OCI-LY7 (cell line): ENCODE data around the gene CAMKK1.

Experiments
- EZH2phosphoT487 ChIP-seq: fragments of 200-600 bp; sonication (generic); IDR thresholded peaks from 2 replicates; pipeline ENCODE4 v1.6.1; 2018; ENCODE audit warnings: low read depth, borderline replicate concordance, mild to moderate bottlenecking, mixed run types, antibody characterized with exemption, low read length, moderate library complexity, mixed read lengths
- TF ChIP-seq, protein P1 (sequence below): fragments of 200-600 bp; sonication (generic); conservative IDR thresholded peaks from 2 replicates; pipeline ENCODE4 v1.5.1; 2014; ENCODE audit warnings: mild to moderate bottlenecking, antibody characterized with exemption, low read length, moderate library complexity, mixed read lengths

DNA sequence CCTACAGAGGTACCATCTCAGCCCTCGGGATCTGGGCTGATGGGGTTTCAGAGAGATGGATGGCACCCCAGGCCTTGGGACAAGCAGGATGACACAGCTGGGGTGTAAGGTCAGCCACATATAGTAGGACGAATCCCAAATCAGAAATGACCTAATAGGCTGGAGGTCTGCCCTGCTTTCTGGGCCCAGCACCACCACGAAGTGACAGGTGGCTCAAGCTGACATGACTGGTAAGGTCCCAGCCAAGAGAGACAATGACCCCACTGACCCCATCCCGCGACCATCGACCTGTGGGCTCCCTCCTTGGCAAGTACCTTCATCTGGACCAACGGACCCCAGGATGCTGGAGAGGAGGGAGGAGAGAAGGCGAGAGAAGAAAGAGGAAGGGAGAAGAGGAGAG lies 15.6 kb downstream of the CAMKK1 start:
- TF ChIP-seq, protein P1, sequence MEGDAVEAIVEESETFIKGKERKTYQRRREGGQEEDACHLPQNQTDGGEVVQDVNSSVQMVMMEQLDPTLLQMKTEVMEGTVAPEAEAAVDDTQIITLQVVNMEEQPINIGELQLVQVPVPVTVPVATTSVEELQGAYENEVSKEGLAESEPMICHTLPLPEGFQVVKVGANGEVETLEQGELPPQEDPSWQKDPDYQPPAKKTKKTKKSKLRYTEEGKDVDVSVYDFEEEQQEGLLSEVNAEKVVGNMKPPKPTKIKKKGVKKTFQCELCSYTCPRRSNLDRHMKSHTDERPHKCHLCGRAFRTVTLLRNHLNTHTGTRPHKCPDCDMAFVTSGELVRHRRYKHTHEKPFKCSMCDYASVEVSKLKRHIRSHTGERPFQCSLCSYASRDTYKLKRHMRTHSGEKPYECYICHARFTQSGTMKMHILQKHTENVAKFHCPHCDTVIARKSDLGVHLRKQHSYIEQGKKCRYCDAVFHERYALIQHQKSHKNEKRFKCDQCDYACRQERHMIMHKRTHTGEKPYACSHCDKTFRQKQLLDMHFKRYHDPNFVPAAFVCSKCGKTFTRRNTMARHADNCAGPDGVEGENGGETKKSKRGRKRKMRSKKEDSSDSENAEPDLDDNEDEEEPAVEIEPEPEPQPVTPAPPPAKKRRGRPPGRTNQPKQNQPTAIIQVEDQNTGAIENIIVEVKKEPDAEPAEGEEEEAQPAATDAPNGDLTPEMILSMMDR: no peak
- no peak for TF ChIP-seq EZH2phosphoT487
